ENCODE results near the gene LTBP2.

Gene LTBP2

GRCh38 chr14:74610866-74611649, 979 bp downstream of the LTBP2 start:
- TF ChIP-seq, protein P1, sequence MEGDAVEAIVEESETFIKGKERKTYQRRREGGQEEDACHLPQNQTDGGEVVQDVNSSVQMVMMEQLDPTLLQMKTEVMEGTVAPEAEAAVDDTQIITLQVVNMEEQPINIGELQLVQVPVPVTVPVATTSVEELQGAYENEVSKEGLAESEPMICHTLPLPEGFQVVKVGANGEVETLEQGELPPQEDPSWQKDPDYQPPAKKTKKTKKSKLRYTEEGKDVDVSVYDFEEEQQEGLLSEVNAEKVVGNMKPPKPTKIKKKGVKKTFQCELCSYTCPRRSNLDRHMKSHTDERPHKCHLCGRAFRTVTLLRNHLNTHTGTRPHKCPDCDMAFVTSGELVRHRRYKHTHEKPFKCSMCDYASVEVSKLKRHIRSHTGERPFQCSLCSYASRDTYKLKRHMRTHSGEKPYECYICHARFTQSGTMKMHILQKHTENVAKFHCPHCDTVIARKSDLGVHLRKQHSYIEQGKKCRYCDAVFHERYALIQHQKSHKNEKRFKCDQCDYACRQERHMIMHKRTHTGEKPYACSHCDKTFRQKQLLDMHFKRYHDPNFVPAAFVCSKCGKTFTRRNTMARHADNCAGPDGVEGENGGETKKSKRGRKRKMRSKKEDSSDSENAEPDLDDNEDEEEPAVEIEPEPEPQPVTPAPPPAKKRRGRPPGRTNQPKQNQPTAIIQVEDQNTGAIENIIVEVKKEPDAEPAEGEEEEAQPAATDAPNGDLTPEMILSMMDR (conservative IDR thresholded peaks at IDR 0.05; ENCODE audit: low read depth), result no peak
- POLR2A ChIA-PET (ENCODE audit: low non-redundant PET), result interaction anchor here (0.5 to 0.7 kb wide), 3 partner anchors 34 to 45 kb away, joined by 3 to 6 read pairs (median 3); no protein-coding TSS in a partner anchor
- no peak for DNase-seq (ENCODE audit: low spot score)
- peak overlapping the region; percentile 84 for H3K27ac ChIP-seq
- CTCF ChIA-PET, result interaction anchor here (0.5 to 2.7 kb wide), 9 partner anchors 21 to 193 kb away, joined by 3 to 15 read pairs (median 3); no protein-coding TSS in a partner anchor

DNA sequence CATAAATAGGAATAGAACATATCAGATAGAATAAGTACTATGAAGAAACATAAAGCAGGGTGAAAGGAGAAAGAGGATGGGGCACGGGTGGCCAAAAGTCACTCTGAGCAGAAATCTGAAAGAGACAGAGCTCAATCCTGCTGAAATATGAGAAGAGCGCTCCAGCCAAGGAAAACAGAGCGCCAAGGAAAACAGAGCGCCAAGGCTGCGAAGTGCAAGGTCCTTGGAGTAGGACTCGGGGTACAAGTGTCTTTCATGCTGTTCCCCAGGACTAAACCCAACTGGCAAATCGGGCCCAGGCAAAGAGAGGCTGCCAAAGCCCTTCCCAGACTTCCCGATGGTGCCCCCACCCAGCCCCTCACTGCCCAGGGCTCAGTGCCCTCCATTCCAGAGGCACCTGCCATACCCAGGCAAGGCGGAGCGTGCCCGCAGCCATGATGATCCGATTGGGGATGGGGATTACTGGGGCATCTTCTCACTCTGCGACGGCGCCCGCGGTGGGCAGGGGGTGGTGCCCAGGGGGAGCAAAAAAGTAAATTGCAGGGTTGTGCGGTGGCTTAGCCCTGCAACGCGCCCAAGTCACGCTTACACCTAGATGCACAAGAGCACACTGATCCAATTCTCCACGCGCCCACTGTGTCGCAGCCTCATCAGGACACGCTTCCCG, 1.7 kb downstream of the LTBP2 start:
- ChIA-PET CTCF (interaction anchor here (0.5 to 2.7 kb wide), 4 partner anchors 37 to 183 kb away, joined by 3 to 15 read pairs (median 4); no protein-coding TSS in a partner anchor), POLR2A (ENCODE audit: low non-redundant PET) (interaction anchor here (0.5 kb wide), 2 partner anchors 35 to 40 kb away, joined by 3 to 6 read pairs; no protein-coding TSS in a partner anchor)
- DNase-seq (ENCODE audit: low spot score), result no peak
- H3K27ac ChIP-seq, result peak overlapping the region; percentile 84
- TF ChIP-seq, protein P1 (conservative IDR thresholded peaks at IDR 0.05; ENCODE audit: low read depth), result no peak

DNA sequence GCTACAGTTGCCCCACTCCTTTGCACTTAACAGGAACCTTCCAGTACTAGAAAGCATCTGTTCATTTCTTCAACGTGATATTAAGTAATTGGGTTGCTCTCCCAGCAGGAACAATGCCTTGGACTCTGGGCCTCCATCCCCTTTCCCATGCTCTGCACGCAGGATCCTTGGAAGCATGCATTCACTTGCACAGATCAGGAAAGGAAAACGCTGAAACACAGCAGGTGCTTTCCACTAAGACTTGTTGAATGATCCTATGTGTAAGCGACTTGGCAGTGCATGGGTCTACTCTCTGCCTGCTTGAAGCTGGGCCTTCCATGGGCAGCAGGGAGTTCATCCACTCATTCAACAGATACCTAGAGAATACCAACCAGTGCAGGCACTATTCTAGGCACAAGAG, 2.3 kb downstream of the LTBP2 start:
- CTCF ChIA-PET, result interaction anchor here (0.6 to 2.0 kb wide), 15 partner anchors 8 to 267 kb away, joined by 3 to 11 read pairs (median 5); partner anchors contain the start of gene YLPM1
- DNase-seq (ENCODE audit: low spot score), result no peak
- peak overlapping the region; percentile 84 for H3K27ac ChIP-seq
- POLR2A ChIA-PET (ENCODE audit: low non-redundant PET), result interaction anchor here (0.5 kb wide), 1 partner anchor 41 kb away, joined by 3 read pairs; no protein-coding TSS in a partner anchor
- TF ChIP-seq, protein P1 (conservative IDR thresholded peaks at IDR 0.05; ENCODE audit: low read depth), result no peak

DNA sequence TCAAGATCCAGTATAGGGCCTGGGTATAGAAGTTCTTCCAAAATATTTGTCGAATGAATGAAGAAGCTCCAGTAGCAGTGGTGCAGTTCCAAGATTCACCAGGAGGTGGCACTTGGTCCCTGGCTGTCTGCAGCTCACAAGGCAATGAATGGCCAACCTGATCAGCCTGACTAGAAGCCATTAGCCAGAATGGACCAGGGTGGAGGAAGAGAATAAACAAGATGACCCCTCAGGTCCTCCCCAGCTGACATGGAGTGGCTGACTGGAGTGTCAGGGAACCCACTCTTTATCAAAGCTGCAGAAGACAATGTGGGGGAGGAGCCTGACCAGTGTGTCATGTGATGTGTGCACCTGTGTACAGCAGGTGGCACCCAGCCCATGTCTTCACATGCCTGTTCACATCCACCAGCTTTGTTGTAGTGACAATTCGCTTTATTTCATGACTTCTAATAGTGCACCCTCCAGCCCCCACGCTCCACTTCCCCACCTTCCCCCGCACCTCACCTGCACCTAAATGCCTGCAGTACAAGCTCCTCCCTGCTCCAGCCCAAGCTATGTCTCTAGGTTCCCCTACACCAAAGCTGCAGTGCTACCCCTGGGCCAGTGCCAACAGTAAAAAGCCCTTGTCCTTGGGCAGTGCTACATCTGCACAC, 3.0 kb downstream of the LTBP2 start:
- peak overlapping the region; percentile 84 for H3K27ac ChIP-seq
- DNase-seq (ENCODE audit: low spot score), result peak; percentile 58
- TF ChIP-seq, protein P1 (conservative IDR thresholded peaks at IDR 0.05; ENCODE audit: low read depth), result peak; percentile 97
- CTCF ChIA-PET, result interaction anchor here (0.6 to 2.0 kb wide), 25 partner anchors 8 to 268 kb away, joined by 3 to 11 read pairs (median 4); partner anchors contain the start of gene YLPM1
- POLR2A ChIA-PET (ENCODE audit: low non-redundant PET), result interaction anchor here (0.6 kb wide), 1 partner anchor 1537 kb away, joined by 7 read pairs; no protein-coding TSS in a partner anchor

DNA sequence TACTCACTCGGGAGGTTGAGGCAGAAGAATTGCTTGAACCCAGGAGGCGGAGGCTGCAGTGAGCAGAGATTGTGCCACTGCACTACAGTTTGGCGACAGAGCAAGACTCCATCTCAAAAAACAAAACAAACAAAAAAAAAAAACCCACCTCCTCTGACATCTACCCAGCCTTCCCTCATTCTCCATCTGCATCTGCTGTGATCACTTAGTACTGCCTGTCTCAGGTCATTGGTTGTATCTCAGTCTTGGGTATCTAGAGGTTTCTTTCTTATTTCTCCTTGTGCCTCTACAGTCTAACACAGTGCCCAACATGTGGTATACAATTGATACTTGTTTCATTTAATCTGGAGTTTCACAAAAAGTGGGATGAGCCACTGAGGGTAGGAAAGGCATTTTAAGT, 5.3 kb downstream of the LTBP2 start:
- POLR2A ChIA-PET (ENCODE audit: low non-redundant PET), result no interaction called here
- CTCF ChIA-PET, result no interaction called here

More for the DNA sequence above, 5.3 kb downstream of the LTBP2 start:
- H3K27ac ChIP-seq, result peak overlapping the region; percentile 50
- no peak for DNase-seq (ENCODE audit: low spot score)
- TF ChIP-seq, protein P1 (conservative IDR thresholded peaks at IDR 0.05; ENCODE audit: low read depth), result no peak

All from RWPE1 (cell line).